Lung (tissue), 12 donors: Measurements from ENCODE around the gene CABLES1. TPM values are rescaled to one million over a fixed set of nuclear protein-coding genes. Genes with fewer than 3 reads are reported as not detected.

ENCODE experiments used
- ATAC-seq: fragments of 200-7000 bp; cut with Tn5 transposase; one replicate; pipeline ENCODE4 v1.9.1; 2020; ENCODE audit warnings: moderate number of reproducible peaks; ENCODE audit not compliant: insufficient read depth, low FRiP score
- DNase-seq, 3 donors: peaks; one replicate each; pipeline ENCODE4 v3.0.0-alpha.2; 2013 to 2017
- H3K27ac ChIP-seq, 2 donors: one replicate each; pipeline ENCODE4 v1.5.1; 2013; ENCODE audit warnings: mild to moderate bottlenecking in 2 of 2, moderate library complexity in 2 of 2, control low read depth in 1 of 2, inconsistent platforms in 1 of 2, low read depth in 1 of 2, low read length in 1 of 2
- H3K27me3 ChIP-seq, 3 donors: one replicate each; pipeline ENCODE4 v1.5.1; 2013; ENCODE audit warnings: low read length in 2 of 3; ENCODE audit not compliant: control insufficient read depth in 3 of 3, insufficient read depth in 3 of 3
- H3K36me3 ChIP-seq, 4 donors: one replicate each; pipeline ENCODE4 v1.5.1; 2013; ENCODE audit warnings: low read length in 4 of 4, mild to moderate bottlenecking in 1 of 4, moderate library complexity in 1 of 4; ENCODE audit not compliant: control insufficient read depth in 4 of 4, insufficient read depth in 4 of 4
- H3K4me1 ChIP-seq, 5 donors: one replicate each; pipeline ENCODE4 v1.5.1; 2013; ENCODE audit warnings: low read length in 5 of 5, mild to moderate bottlenecking in 2 of 5, moderate library complexity in 1 of 5; ENCODE audit not compliant: control insufficient read depth in 5 of 5, insufficient read depth in 5 of 5
- H3K4me3 ChIP-seq: one replicate; pipeline ENCODE4 v1.5.1; 2013; ENCODE audit warnings: mild to moderate bottlenecking, control low read depth, moderate library complexity
- H3K9ac ChIP-seq, 2 donors: one replicate each; pipeline ENCODE4 v1.5.1; 2013; ENCODE audit warnings: low read length in 2 of 2, control low read depth in 1 of 2; ENCODE audit not compliant: insufficient read depth in 1 of 2
- H3K9me3 ChIP-seq, 4 donors: one replicate each; pipeline ENCODE4 v1.5.1; 2013; ENCODE audit warnings: low read length in 3 of 4, mild to moderate bottlenecking in 1 of 4, moderate library complexity in 1 of 4; ENCODE audit not compliant: control insufficient read depth in 4 of 4, insufficient read depth in 3 of 4
- CTCF ChIP-seq: IDR thresholded peaks from 2 replicates; pipeline ENCODE4 v1.5.1; 2012; ENCODE audit warnings: mild to moderate bottlenecking; ENCODE audit errors: control extremely low read depth, extremely low read depth
- WGBS, 2 donors: extraction: QIAGEN DNeasy Blood & Tissue Kit; methylation state at CpG; one replicate each; pipeline ENCODE4 v1.1.7; 2013; 5-methylcytosine and 5-hydroxymethylcytosine counted together
- polyA plus RNA-seq, 2 donors: library from polyadenylated mRNA; stranded (reverse); fragments of 200-250 nt; gene quantifications; one replicate each; pipeline ENCODE4 v1.2.1, GENCODE V29; 2013
- total RNA-seq, 2 donors: library from RNA; depleted of rRNA in 1 of 2; stranded (reverse); fragments of >200 nt in 1 of 2; gene quantifications; one replicate each; pipeline ENCODE4 v1.2.1, GENCODE V29; 2014 to 2021
- donor health status: control.
- donor health status: control.
- donor health status: Bipolar disorder and iron deficiency.
- donor health status: healthy.
- donor health status: DM: yes; HTN: yes; CAD: no.

The CABLES1 gene
- total and polyA plus RNA-seq, 4 donors, result 4.2 to 32.6 (median 14.7) TPM

- Histone ChIP-seq H3K27ac (no peak overlapping the region), H3K36me3 (no peaks in the 10 kb centered on the region), H3K4me3 (no peak overlapping the region), H3K27me3 (no peaks in the 10 kb centered on the region), H3K4me1 (peaks cover 6 to 59% (median 39%) of the 10 kb centered on the region in 5 donors), H3K9ac (no peak overlapping the region), H3K9me3 (no peaks in the 10 kb centered on the region)
- no peak for TF ChIP-seq CTCF
- no peak for ATAC-seq
- WGBS, 2 donors, result 62 to 80% methylated on average over 5 of the region's 5 CpGs
- DNase-seq, result peak; percentile 62 to 81 (median 68)
Measured at GRCh38 chr18:23138471-23138870, 3.2 kb downstream of the CABLES1 start.

GRCh38 chr18:23141104-23141999 is 6.1 kb downstream of the CABLES1 start:
- ATAC-seq (no peak), DNase-seq (peak; percentile 43 to 66 (median 62))
- no peak for TF ChIP-seq CTCF
- 57 to 64% methylated on average over 12 of the region's 12 CpGs for WGBS, 2 donors
- Histone ChIP-seq H3K27me3 (no peaks in the 10 kb centered on the region), H3K27ac (peak overlapping the region in 1 of 2 donors; percentile 51), H3K4me1 (peaks cover 6 to 60% (median 34%) of the 10 kb centered on the region in 5 donors), H3K9me3 (no peaks in the 10 kb centered on the region), H3K9ac (no peak overlapping the region), H3K36me3 (no peaks in the 10 kb centered on the region), H3K4me3 (no peak overlapping the region)

GRCh38 chr18:23142251-23142929 is 7.1 kb downstream of the CABLES1 start:
- WGBS, 2 donors, result 65 to 69% methylated on average over 6 of the region's 6 CpGs
- DNase-seq (peak in 2 of 3 donors; percentile 44 to 72), ATAC-seq (no peak)
- peak overlapping the region in 1 of 2 donors; percentile 87 for H3K27ac ChIP-seq
- no peak for TF ChIP-seq CTCF
- no peaks in the 10 kb centered on the region for H3K36me3 ChIP-seq
- peaks cover 6 to 58% (median 33%) of the 10 kb centered on the region in 5 donors for H3K4me1 ChIP-seq
- H3K4me3 ChIP-seq, result no peak overlapping the region
- no peaks in the 10 kb centered on the region for H3K27me3 ChIP-seq
- peak overlapping the region in 1 of 2 donors; percentile 64 for H3K9ac ChIP-seq
- no peaks in the 10 kb centered on the region for H3K9me3 ChIP-seq
